Measurements from ENCODE around the gene IL1RAPL2. TPM values are rescaled to one million over a fixed set of nuclear protein-coding genes. Genes with fewer than 3 reads are reported as not detected.

IL1RAPL2 gene
- total RNA-seq, 1 donor from 2014 or later, result not detected

- Histone ChIP-seq H3K4me1 (no peaks in the 10 kb centered on the region), H3K9ac (no peak overlapping the region), H3K9me3 (ENCODE audit: low read depth) (no peaks in the 10 kb centered on the region), H3K27ac (no peak overlapping the region), H4K20me1 (ENCODE audit: low read depth) (no peaks in the 10 kb centered on the region), H3K79me2 (ENCODE audit: low read depth) (no peaks in the 10 kb centered on the region), H3F3A (ENCODE audit: low read depth) (no peaks in the 10 kb centered on the region), H3K27me3 (no peaks in the 10 kb centered on the region), H3K4me3 (no peak overlapping the region), H2AFZ (replicated peaks) (no peak overlapping the region), H3K4me2 (no peak overlapping the region), H3K36me3 (no peaks in the 10 kb centered on the region)
- Mint-ChIP-seq H3K27me3 (ENCODE audit: insufficient read depth, low read depth) (no peaks in the 10 kb centered on the region), H3K27ac (no peak overlapping the region), H3K4me1 (peaks cover 3% of the 10 kb centered on the region), H3K4me3 (no peak overlapping the region), H3K36me3 (no peaks in the 10 kb centered on the region), H3K9me3 (no peaks in the 10 kb centered on the region)
- no peak for DNase-seq (ENCODE audit: low spot score)
- TF ChIP-seq, protein P1, sequence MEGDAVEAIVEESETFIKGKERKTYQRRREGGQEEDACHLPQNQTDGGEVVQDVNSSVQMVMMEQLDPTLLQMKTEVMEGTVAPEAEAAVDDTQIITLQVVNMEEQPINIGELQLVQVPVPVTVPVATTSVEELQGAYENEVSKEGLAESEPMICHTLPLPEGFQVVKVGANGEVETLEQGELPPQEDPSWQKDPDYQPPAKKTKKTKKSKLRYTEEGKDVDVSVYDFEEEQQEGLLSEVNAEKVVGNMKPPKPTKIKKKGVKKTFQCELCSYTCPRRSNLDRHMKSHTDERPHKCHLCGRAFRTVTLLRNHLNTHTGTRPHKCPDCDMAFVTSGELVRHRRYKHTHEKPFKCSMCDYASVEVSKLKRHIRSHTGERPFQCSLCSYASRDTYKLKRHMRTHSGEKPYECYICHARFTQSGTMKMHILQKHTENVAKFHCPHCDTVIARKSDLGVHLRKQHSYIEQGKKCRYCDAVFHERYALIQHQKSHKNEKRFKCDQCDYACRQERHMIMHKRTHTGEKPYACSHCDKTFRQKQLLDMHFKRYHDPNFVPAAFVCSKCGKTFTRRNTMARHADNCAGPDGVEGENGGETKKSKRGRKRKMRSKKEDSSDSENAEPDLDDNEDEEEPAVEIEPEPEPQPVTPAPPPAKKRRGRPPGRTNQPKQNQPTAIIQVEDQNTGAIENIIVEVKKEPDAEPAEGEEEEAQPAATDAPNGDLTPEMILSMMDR (IDR thresholded peaks at IDR 0.05), result no peak
- TF ChIP-seq EZH2 (IDR thresholded peaks at IDR 0.05) (no peak), EZH2phosphoT487 (IDR thresholded peaks at IDR 0.05) (no peak)
These were observed 999.9 kb downstream of the IL1RAPL2 start for GRCh38 chrX:105565856-105566255.

- no peaks in the 10 kb centered on the region for H4K20me1 ChIP-seq (ENCODE audit: low read depth)
- no peaks in the 10 kb centered on the region for H3K36me3 ChIP-seq
- no peaks in the 10 kb centered on the region for H3F3A ChIP-seq (ENCODE audit: low read depth)
- Mint-ChIP-seq H3K9me3 (no peaks in the 10 kb centered on the region), H3K27ac (no peak overlapping the region), H3K27me3 (ENCODE audit: insufficient read depth, low read depth) (no peaks in the 10 kb centered on the region), H3K4me1 (peaks cover 3% of the 10 kb centered on the region), H3K4me3 (no peak overlapping the region), H3K36me3 (no peaks in the 10 kb centered on the region)
- DNase-seq (ENCODE audit: low spot score), result no peak
- TF ChIP-seq, protein P1 (IDR thresholded peaks at IDR 0.05), result no peak
- TF ChIP-seq EZH2 (IDR thresholded peaks at IDR 0.05) (no peak), EZH2phosphoT487 (IDR thresholded peaks at IDR 0.05) (no peak)
- H3K9me3 ChIP-seq (ENCODE audit: low read depth), result no peaks in the 10 kb centered on the region
- no peaks in the 10 kb centered on the region for H3K79me2 ChIP-seq (ENCODE audit: low read depth)
- no peak overlapping the region for H2AFZ ChIP-seq (replicated peaks)
- no peak overlapping the region for H3K9ac ChIP-seq
- no peak overlapping the region for H3K4me2 ChIP-seq
- H3K27me3 ChIP-seq, result no peaks in the 10 kb centered on the region
- H3K4me3 ChIP-seq, result no peak overlapping the region
- no peak overlapping the region for H3K27ac ChIP-seq
- no peaks in the 10 kb centered on the region for H3K4me1 ChIP-seq
These were observed 1001.1 kb downstream of the IL1RAPL2 start for GRCh38 chrX:105567082-105567481.

DNA sequence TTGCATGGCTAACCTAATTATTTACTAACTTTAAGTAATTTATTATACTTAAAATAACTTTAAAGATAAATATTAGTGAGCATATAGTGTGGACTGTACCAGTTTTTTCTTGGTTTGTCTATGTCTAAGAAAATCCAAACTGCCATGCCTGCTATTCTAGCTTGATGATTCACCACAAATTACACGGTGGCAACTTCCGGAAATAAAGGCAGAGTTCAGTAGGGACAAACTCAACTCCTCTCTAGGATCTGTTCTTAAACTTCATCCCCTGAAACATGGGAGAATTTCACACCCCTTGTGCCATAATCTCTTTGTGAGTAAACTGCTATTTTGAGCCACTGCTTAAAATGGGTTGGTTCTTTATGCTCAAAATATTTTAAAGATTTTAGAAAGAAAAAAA is 1042.7 kb downstream of the IL1RAPL2 start:
- Histone ChIP-seq H3K4me3 (no peak overlapping the region), H3K27ac (no peak overlapping the region), H3K79me2 (ENCODE audit: low read depth) (no peaks in the 10 kb centered on the region), H3K9ac (no peak overlapping the region), H3F3A (ENCODE audit: low read depth) (no peaks in the 10 kb centered on the region), H3K4me1 (no peaks in the 10 kb centered on the region), H3K27me3 (no peaks in the 10 kb centered on the region), H3K4me2 (no peak overlapping the region), H3K9me3 (ENCODE audit: low read depth) (peaks cover 5% of the 10 kb centered on the region), H3K36me3 (no peaks in the 10 kb centered on the region), H4K20me1 (ENCODE audit: low read depth) (no peaks in the 10 kb centered on the region), H2AFZ (replicated peaks) (no peak overlapping the region)
- no peak for DNase-seq (ENCODE audit: low spot score)
- Mint-ChIP-seq H3K4me1 (no peaks in the 10 kb centered on the region), H3K4me3 (no peak overlapping the region), H3K9me3 (peaks cover 2% of the 10 kb centered on the region), H3K27ac (no peak overlapping the region), H3K36me3 (no peaks in the 10 kb centered on the region), H3K27me3 (ENCODE audit: insufficient read depth, low read depth) (no peaks in the 10 kb centered on the region)
- TF ChIP-seq, protein P1 (IDR thresholded peaks at IDR 0.05), result no peak
- no peak for TF ChIP-seq EZH2 (IDR thresholded peaks at IDR 0.05)
- no peak for TF ChIP-seq EZH2phosphoT487 (IDR thresholded peaks at IDR 0.05)

Data from neural progenitor cell (in vitro differentiated cells).